COLO668 (cell line): ENCODE results near the gene CCDC50.

Experiments used
- DNase-seq: peaks from one replicate; lab custom pipeline; 2025; ENCODE audit not compliant: unreplicated experiment; lab: John Stamatoyannopoulos, UW

The CCDC50 gene

GRCh38 chr3:191415566-191415965 lies 86.4 kb downstream of the CCDC50 start:
- no peak for DNase-seq

- DNase-seq = no peak
Observed at GRCh38 chr3:191417457-191417729, 88.2 kb downstream of the CCDC50 start.

- DNase-seq = no peak
Observed at GRCh38 chr3:191420771-191421170, 91.6 kb downstream of the CCDC50 start.

GRCh38 chr3:191424881-191425280 lies 95.7 kb downstream of the CCDC50 start:
- no peak for DNase-seq

GRCh38 chr3:191425322-191425734 lies 96.1 kb downstream of the CCDC50 start:
- DNase-seq = no peak

- no peak for DNase-seq
Observed at GRCh38 chr3:191426311-191426710, 97.1 kb downstream of the CCDC50 start.

- DNase-seq = no peak
Observed at GRCh38 chr3:191428177-191428576, 99.0 kb downstream of the CCDC50 start.

- DNase-seq = no peak
Observed at GRCh38 chr3:191430103-191430502, 100.9 kb downstream of the CCDC50 start.

- DNase-seq = no peak
Observed at GRCh38 chr3:191431160-191431822, 102.1 kb downstream of the CCDC50 start.

- no peak for DNase-seq
Observed at GRCh38 chr3:191432162-191432561, 103.0 kb downstream of the CCDC50 start.

- no peak for DNase-seq
Observed at GRCh38 chr3:191434024-191434423, 104.8 kb downstream of the CCDC50 start.

- DNase-seq = no peak
Observed at GRCh38 chr3:191435981-191436380, 106.8 kb downstream of the CCDC50 start.

- DNase-seq = no peak
Observed at GRCh38 chr3:191438150-191438814, 109.1 kb downstream of the CCDC50 start.

- no peak for DNase-seq
Observed at GRCh38 chr3:191440532-191440931, 111.3 kb downstream of the CCDC50 start.

- no peak for DNase-seq
Observed at GRCh38 chr3:191441687-191442086, 112.5 kb downstream of the CCDC50 start.

GRCh38 chr3:191444569-191444968 lies 115.4 kb downstream of the CCDC50 start:
- no peak for DNase-seq
